ENCODE results near the gene GRAMD4. TPM values are rescaled to one million over a fixed set of nuclear protein-coding genes. Genes with fewer than 3 reads are reported as not detected.
A peak's percentile ranks its signal among the peaks of the same experiment; 100 is the strongest.

The GRAMD4 gene
- total RNA-seq, 1 experiment from 2014 or later, result 29.0 TPM

GRCh38 chr22:46575911-46576555, 44.2 kb upstream of the GRAMD4 start:
- Histone ChIP-seq H3K79me2 (ENCODE audit: low read length) (no peaks in the 10 kb centered on the region), H3K9me3 (ENCODE audit: low read length) (peaks cover 9% of the 10 kb centered on the region; the same call in 1 of the 2 replicates), H3K9me2 (replicated peaks; ENCODE audit: insufficient read depth, low read length) (no peaks in the 10 kb centered on the region), H2AFZ (ENCODE audit: low read length) (no peak overlapping the region), H3K27me3 (ENCODE audit: low read length) (no peaks in the 10 kb centered on the region), H3K4me1 (ENCODE audit: low read length) (peaks cover 20% of the 10 kb centered on the region), H3K36me3 (ENCODE audit: insufficient read depth, low read length) (no peaks in the 10 kb centered on the region), H3K4me2 (ENCODE audit: low read depth, low read length, poor library complexity, severe bottlenecking) (peak overlapping the region; percentile 41), H3K9ac (ENCODE audit: low read length) (peak overlapping the region; percentile 57), H3K4me3 (ENCODE audit: low read length) (peak overlapping the region; percentile 43; the same call in 1 of the 2 replicates), H4K20me1 (ENCODE audit: insufficient read depth, low read depth, low read length) (peaks cover 10% of the 10 kb centered on the region; the same call in 1 of the 2 replicates), H3K27ac (ENCODE audit: low read length) (no peak overlapping the region)
- no peak for DNase-seq

DNA sequence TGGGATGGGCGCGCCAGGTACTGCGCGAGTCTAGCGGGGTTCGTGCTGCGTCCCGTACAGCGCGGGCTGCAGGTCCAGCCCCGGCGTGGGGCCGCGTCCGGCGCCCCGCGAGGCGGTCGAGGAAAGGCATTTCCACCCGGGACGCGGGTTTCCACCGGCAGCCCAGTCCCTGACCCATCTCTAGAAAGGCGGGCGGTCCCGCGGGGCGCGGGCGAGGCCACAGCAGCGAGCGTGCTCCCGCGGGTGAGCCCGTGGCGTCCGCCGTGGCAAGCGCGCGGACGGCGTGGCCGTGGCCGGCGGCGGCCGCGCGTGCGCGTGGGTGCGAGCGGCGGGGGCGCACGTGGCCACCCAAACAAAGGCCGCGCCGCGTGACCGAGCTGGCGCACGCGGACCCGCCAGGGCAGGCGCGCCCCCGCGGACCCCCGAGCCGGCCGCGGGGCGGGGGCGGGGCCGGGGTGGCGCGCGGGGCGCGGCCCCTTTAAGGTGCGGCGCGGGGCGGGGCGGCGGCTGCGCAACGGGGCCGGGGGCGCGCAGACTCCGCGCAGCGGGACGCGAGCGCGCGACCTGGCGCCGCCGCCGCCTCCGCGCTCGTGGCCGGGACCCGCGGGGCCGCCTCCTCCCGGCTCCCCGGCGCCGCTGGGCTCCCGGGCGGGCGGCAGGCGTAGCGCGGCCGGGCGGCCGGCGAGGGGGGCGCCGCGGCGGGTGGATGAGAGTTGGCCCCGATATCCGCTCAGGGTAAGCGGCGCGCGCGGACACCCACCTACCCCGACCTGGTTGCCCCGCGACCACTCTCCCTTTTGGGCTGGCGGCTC, 43.4 kb upstream of the GRAMD4 start:
- Histone ChIP-seq H3K4me1 (ENCODE audit: low read length) (peaks cover 28% of the 10 kb centered on the region), H4K20me1 (ENCODE audit: insufficient read depth, low read depth, low read length) (peaks cover 18% of the 10 kb centered on the region; the same call in 1 of the 2 replicates), H3K9me3 (ENCODE audit: low read length) (peaks cover 4% of the 10 kb centered on the region; the same call in 1 of the 2 replicates), H3K9ac (ENCODE audit: low read length) (peak overlapping the region; percentile 62), H3K27me3 (ENCODE audit: low read length) (no peaks in the 10 kb centered on the region), H3K9me2 (replicated peaks; ENCODE audit: insufficient read depth, low read length) (no peaks in the 10 kb centered on the region), H3K36me3 (ENCODE audit: insufficient read depth, low read length) (no peaks in the 10 kb centered on the region), H2AFZ (ENCODE audit: low read length) (no peak overlapping the region), H3K4me3 (ENCODE audit: low read length) (peak overlapping the region; percentile 60; the same call in 1 of the 2 replicates), H3K4me2 (ENCODE audit: low read depth, low read length, poor library complexity, severe bottlenecking) (peak overlapping the region; percentile 41), H3K27ac (ENCODE audit: low read length) (no peak overlapping the region), H3K79me2 (ENCODE audit: low read length) (no peaks in the 10 kb centered on the region)
- peak; percentile 83 for DNase-seq

GRCh38 chr22:46577368-46578249, 42.6 kb upstream of the GRAMD4 start:
- Histone ChIP-seq H3K9me3 (ENCODE audit: low read length) (no peaks in the 10 kb centered on the region), H2AFZ (ENCODE audit: low read length) (no peak overlapping the region), H3K4me3 (ENCODE audit: low read length) (peak overlapping the region; percentile 60), H3K4me2 (ENCODE audit: low read depth, low read length, poor library complexity, severe bottlenecking) (peak overlapping the region; percentile 54), H3K4me1 (ENCODE audit: low read length) (peaks cover 35% of the 10 kb centered on the region), H3K79me2 (ENCODE audit: low read length) (no peaks in the 10 kb centered on the region), H3K36me3 (ENCODE audit: insufficient read depth, low read length) (no peaks in the 10 kb centered on the region), H3K9me2 (replicated peaks; ENCODE audit: insufficient read depth, low read length) (no peaks in the 10 kb centered on the region), H3K27me3 (ENCODE audit: low read length) (no peaks in the 10 kb centered on the region), H4K20me1 (ENCODE audit: insufficient read depth, low read depth, low read length) (peaks cover 22% of the 10 kb centered on the region; the same call in 1 of the 2 replicates), H3K9ac (ENCODE audit: low read length) (peak overlapping the region; percentile 62), H3K27ac (ENCODE audit: low read length) (no peak overlapping the region)
- peak; percentile 59 for DNase-seq

DNA sequence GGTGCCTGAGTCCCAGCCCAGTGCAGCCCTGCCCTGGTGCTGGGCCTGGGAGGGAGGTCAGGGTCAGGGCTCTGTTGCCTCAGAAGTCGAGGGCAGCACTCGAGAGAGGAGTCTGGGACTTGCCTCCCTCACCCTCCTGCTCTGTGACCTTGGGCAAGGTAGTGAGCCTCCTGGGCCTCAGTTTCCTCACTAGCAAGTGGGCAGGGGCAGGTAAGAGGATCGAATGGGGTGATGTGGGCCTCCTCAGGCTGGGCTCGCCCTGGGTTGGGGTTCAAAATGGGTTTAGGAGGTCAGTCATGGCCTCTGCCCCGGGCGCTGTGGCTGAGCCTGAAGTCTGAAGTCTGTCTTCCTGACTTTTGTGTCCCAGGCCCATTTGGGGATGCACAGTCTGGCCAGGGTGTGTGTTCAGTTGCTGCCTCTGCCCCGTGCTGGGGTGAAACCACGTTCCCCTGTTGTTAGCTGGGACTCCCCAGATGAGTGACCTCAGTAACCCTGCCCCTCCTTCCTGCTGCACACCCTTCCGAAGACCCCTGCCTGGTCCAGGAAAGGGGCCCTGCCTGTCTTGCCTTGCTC, 41.8 kb upstream of the GRAMD4 start:
- Histone ChIP-seq H3K9me2 (replicated peaks; ENCODE audit: insufficient read depth, low read length) (no peaks in the 10 kb centered on the region), H3K4me3 (ENCODE audit: low read length) (peak overlapping the region; percentile 60; the same call in 1 of the 2 replicates), H4K20me1 (ENCODE audit: insufficient read depth, low read depth, low read length) (peaks cover 26% of the 10 kb centered on the region; the same call in 1 of the 2 replicates), H3K79me2 (ENCODE audit: low read length) (no peaks in the 10 kb centered on the region), H3K27ac (ENCODE audit: low read length) (no peak overlapping the region), H3K27me3 (ENCODE audit: low read length) (no peaks in the 10 kb centered on the region), H3K9ac (ENCODE audit: low read length) (peak overlapping the region; percentile 62), H3K4me2 (ENCODE audit: low read depth, low read length, poor library complexity, severe bottlenecking) (peak overlapping the region; percentile 54), H3K36me3 (ENCODE audit: insufficient read depth, low read length) (no peaks in the 10 kb centered on the region), H3K4me1 (ENCODE audit: low read length) (peaks cover 35% of the 10 kb centered on the region), H2AFZ (ENCODE audit: low read length) (no peak overlapping the region), H3K9me3 (ENCODE audit: low read length) (no peaks in the 10 kb centered on the region)
- no peak for DNase-seq

DNA sequence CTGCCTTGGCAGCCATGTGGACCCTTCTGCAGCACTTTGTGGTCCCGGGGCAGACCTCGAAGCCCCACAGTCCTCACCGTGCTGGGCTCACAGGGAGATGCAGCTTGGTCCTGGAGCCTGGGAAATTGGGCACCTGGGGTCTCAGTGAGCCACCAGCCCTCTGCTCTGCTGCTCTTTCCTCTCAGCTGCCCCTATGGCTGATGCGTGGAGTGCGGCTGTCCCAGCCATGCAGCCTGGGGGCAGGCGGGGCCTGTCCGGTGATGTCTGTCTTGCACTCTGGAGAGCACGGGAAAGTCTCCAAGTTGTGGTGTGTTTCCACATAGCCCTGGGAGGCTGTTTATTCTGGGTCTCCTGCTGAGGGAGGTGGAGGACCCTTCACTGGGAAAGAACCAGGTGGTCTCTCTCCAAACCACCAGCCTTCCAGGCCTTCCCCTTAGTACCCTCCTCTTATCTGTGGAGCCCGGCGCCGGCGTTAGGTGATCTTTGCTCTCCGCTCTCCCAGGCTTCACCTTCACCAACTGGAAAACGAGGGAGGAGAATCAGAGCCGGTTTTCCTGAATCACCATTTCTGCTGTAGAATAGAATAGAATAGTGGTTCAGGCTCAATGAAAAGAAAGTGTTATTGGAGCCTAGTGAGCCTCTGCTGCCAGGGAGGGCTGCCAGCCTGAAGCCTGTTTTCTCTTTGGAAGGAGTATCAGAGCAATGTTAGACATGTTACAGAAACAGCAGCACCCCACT, 41.2 kb upstream of the GRAMD4 start:
- H3K9ac ChIP-seq (ENCODE audit: low read length), result no peak overlapping the region
- no peak overlapping the region for H3K4me3 ChIP-seq (ENCODE audit: low read length)
- H3K27ac ChIP-seq (ENCODE audit: low read length), result no peak overlapping the region
- no peak overlapping the region for H2AFZ ChIP-seq (ENCODE audit: low read length)
- no peaks in the 10 kb centered on the region for H3K9me2 ChIP-seq (replicated peaks; ENCODE audit: insufficient read depth, low read length)
- H3K4me1 ChIP-seq (ENCODE audit: low read length), result peaks cover 35% of the 10 kb centered on the region
- DNase-seq, result no peak
- H3K9me3 ChIP-seq (ENCODE audit: low read length), result no peaks in the 10 kb centered on the region
- no peaks in the 10 kb centered on the region for H3K36me3 ChIP-seq (ENCODE audit: insufficient read depth, low read length)
- H3K4me2 ChIP-seq (ENCODE audit: low read depth, low read length, poor library complexity, severe bottlenecking), result no peak overlapping the region
- H4K20me1 ChIP-seq (ENCODE audit: insufficient read depth, low read depth, low read length), result peaks cover 28% of the 10 kb centered on the region; the same call in 1 of the 2 replicates
- no peaks in the 10 kb centered on the region for H3K27me3 ChIP-seq (ENCODE audit: low read length)
- no peaks in the 10 kb centered on the region for H3K79me2 ChIP-seq (ENCODE audit: low read length)

DNA sequence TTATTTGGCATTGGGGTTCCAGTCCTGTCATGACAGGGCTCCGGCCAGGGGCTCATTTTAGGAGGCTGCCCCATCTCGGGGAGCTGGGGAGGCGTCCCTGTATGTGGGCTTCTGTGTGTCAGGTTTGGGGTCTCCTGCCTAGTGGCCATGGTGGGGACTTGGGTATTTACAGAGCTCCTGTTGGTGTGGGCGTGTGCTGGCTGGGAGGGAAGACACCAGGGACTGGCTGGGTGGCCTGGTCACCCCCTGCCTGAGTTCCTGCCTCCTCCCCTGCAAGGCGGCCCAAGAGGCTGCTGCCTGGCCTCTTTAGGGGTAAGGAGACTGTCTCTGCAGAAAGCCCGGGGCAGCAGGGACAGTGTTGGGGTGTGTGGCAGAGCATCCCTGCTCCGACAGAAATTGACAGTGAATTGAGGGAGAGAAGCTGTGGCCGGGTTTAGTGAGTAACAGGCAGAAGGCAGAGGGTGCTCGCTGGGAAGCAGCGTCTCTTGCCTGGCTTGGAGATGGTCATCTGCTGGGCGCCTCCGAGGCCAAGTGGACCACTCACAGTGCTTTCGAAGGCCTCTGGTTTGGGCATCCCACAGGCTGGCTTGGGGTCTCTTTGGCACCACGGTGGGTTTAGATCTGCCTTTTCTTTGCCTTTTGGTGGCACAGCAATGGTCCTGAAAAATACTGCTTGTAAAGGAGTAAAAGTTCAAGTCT, 40.3 kb upstream of the GRAMD4 start:
- H4K20me1 ChIP-seq (ENCODE audit: insufficient read depth, low read depth, low read length), result peaks cover 28% of the 10 kb centered on the region; the same call in 1 of the 2 replicates
- no peak overlapping the region for H2AFZ ChIP-seq (ENCODE audit: low read length)
- H3K36me3 ChIP-seq (ENCODE audit: insufficient read depth, low read length), result no peaks in the 10 kb centered on the region
- DNase-seq, result no peak
- no peak overlapping the region for H3K27ac ChIP-seq (ENCODE audit: low read length)
- H3K9me2 ChIP-seq (replicated peaks; ENCODE audit: insufficient read depth, low read length), result no peaks in the 10 kb centered on the region
- H3K4me3 ChIP-seq (ENCODE audit: low read length), result no peak overlapping the region
- no peaks in the 10 kb centered on the region for H3K9me3 ChIP-seq (ENCODE audit: low read length)
- H3K4me2 ChIP-seq (ENCODE audit: low read depth, low read length, poor library complexity, severe bottlenecking), result no peak overlapping the region
- H3K27me3 ChIP-seq (ENCODE audit: low read length), result no peaks in the 10 kb centered on the region
- H3K4me1 ChIP-seq (ENCODE audit: low read length), result peaks cover 35% of the 10 kb centered on the region
- no peak overlapping the region for H3K9ac ChIP-seq (ENCODE audit: low read length)
- no peaks in the 10 kb centered on the region for H3K79me2 ChIP-seq (ENCODE audit: low read length)
